ENCODE data around the gene ATP2B2.

DNA sequence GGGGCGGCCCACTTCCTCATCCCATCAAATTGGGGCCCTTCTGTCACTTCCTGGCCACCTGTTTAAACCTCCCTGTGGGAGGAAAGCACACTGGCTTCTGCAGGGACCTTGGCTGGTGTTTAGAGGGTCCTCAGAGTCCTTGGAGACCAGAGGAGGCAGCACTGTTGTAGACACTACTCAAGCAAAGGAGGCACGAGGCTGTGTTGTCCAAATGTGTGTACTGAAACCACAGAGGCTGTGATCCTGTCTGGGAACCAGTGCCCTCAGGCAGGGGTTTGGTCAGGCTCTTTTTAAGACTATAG is 172.1 kb downstream of the ATP2B2 start:
- TF ChIP-seq, protein P1, sequence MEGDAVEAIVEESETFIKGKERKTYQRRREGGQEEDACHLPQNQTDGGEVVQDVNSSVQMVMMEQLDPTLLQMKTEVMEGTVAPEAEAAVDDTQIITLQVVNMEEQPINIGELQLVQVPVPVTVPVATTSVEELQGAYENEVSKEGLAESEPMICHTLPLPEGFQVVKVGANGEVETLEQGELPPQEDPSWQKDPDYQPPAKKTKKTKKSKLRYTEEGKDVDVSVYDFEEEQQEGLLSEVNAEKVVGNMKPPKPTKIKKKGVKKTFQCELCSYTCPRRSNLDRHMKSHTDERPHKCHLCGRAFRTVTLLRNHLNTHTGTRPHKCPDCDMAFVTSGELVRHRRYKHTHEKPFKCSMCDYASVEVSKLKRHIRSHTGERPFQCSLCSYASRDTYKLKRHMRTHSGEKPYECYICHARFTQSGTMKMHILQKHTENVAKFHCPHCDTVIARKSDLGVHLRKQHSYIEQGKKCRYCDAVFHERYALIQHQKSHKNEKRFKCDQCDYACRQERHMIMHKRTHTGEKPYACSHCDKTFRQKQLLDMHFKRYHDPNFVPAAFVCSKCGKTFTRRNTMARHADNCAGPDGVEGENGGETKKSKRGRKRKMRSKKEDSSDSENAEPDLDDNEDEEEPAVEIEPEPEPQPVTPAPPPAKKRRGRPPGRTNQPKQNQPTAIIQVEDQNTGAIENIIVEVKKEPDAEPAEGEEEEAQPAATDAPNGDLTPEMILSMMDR (IDR thresholded peaks at IDR 0.05): no peak
- no peak for TF ChIP-seq POLR2AphosphoS5 (IDR thresholded peaks at IDR 0.05)
